ENCODE measurements around the gene TOP1.

- TF ChIP-seq CTCF (conservative IDR thresholded peaks at IDR 0.05 in 1 of 2, IDR thresholded peaks at IDR 0.05 in 1 of 2; ENCODE audit: extremely low read depth in 1 of 2, insufficient read depth in 1 of 2, low read depth in 1 of 2, low read length in 2 of 2) (no peak), EZH2 (IDR thresholded peaks at IDR 0.05; ENCODE audit: borderline replicate concordance, low read length) (no peak)
Observed at GRCh38 chr20:41171736-41172295, 143.2 kb downstream of the TOP1 start.
